Measurements from ENCODE around the gene MYH10.

Gene MYH10

DNA sequence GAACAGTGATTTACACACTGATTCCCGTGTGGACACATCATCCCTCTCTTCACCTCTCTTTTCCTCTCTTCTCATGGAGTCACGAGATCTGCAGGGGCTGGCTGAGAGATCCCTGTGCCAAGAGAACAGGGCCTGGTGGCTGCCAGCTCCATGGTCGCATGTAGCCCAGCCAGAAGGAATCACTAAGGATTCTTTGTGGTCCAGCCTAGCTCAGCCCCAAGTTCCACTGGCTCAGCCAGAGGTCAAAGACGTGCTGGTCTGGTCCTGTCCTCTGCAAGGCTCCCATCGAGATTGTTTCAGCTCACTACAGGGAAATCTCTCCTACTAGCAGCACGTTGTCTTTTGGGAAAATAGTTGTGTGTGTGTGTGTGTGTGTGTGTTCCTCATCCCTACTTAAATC is 128.4 kb downstream of the MYH10 start:
- Histone ChIP-seq H3K27me3 (ENCODE audit: control insufficient read depth, insufficient read depth, low read length) (no peaks in the 10 kb centered on the region), H3K27ac (no peak overlapping the region), H3K4me3 (ENCODE audit: low read depth, low read length) (no peak overlapping the region), H2AFZ (no peak overlapping the region), H3K9ac (no peak overlapping the region), H3K36me3 (ENCODE audit: control insufficient read depth, insufficient read depth, low read length) (no peaks in the 10 kb centered on the region), H3K79me2 (no peaks in the 10 kb centered on the region), H3K4me2 (ENCODE audit: low read length) (no peak overlapping the region), H3K4me1 (no peaks in the 10 kb centered on the region), H3K9me3 (ENCODE audit: control insufficient read depth, low read length) (no peaks in the 10 kb centered on the region)
- no peak for TF ChIP-seq CTCF (IDR thresholded peaks at IDR 0.05)

- Histone ChIP-seq H3K27me3 (ENCODE audit: control insufficient read depth, insufficient read depth, low read length) (no peaks in the 10 kb centered on the region), H3K4me2 (ENCODE audit: low read length) (no peak overlapping the region), H3K27ac (no peak overlapping the region), H3K9me3 (ENCODE audit: control insufficient read depth, low read length) (no peaks in the 10 kb centered on the region), H3K9ac (no peak overlapping the region), H3K36me3 (ENCODE audit: control insufficient read depth, insufficient read depth, low read length) (no peaks in the 10 kb centered on the region), H3K4me3 (ENCODE audit: low read depth, low read length) (no peak overlapping the region), H3K4me1 (no peaks in the 10 kb centered on the region), H3K79me2 (no peaks in the 10 kb centered on the region), H2AFZ (no peak overlapping the region)
- no peak for TF ChIP-seq CTCF (IDR thresholded peaks at IDR 0.05)
These were observed 129.9 kb downstream of the MYH10 start for GRCh38 chr17:8500609-8501008.

DNA sequence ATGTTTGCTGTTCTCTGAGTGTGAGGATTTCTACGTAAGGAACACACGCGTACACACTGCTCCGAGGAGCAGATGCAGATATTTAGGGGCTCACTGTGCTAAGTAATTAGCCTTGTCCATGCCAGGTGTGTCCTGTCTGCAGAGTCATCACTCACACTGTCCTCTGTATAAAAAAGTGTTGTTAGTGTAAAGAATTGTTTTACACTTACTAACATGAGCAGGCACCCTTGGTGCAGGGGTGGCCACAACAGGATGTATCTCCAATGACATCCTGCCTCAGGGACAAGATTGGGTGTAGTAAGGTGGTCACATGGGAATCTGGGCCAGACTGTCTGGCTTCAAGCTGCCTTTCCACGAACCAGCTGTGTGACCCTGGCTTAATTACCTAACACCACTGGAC is 130.9 kb downstream of the MYH10 start:
- TF ChIP-seq CTCF (IDR thresholded peaks at IDR 0.05): no peak
- Histone ChIP-seq H3K27me3 (ENCODE audit: control insufficient read depth, insufficient read depth, low read length) (no peaks in the 10 kb centered on the region), H3K27ac (no peak overlapping the region), H3K9ac (no peak overlapping the region), H3K4me3 (ENCODE audit: low read depth, low read length) (no peak overlapping the region), H3K4me1 (no peaks in the 10 kb centered on the region), H3K4me2 (ENCODE audit: low read length) (no peak overlapping the region), H2AFZ (no peak overlapping the region), H3K79me2 (no peaks in the 10 kb centered on the region), H3K9me3 (ENCODE audit: control insufficient read depth, low read length) (no peaks in the 10 kb centered on the region), H3K36me3 (ENCODE audit: control insufficient read depth, insufficient read depth, low read length) (no peaks in the 10 kb centered on the region)

GRCh38 chr17:8499171-8499570 is 131.4 kb downstream of the MYH10 start:
- Histone ChIP-seq H3K9me3 (ENCODE audit: control insufficient read depth, low read length) (no peaks in the 10 kb centered on the region), H3K4me2 (ENCODE audit: low read length) (no peak overlapping the region), H3K9ac (no peak overlapping the region), H3K27ac (no peak overlapping the region), H2AFZ (no peak overlapping the region), H3K79me2 (no peaks in the 10 kb centered on the region), H3K4me1 (no peaks in the 10 kb centered on the region), H3K4me3 (ENCODE audit: low read depth, low read length) (no peak overlapping the region), H3K36me3 (ENCODE audit: control insufficient read depth, insufficient read depth, low read length) (no peaks in the 10 kb centered on the region), H3K27me3 (ENCODE audit: control insufficient read depth, insufficient read depth, low read length) (no peaks in the 10 kb centered on the region)
- no peak for TF ChIP-seq CTCF (IDR thresholded peaks at IDR 0.05)

DNA sequence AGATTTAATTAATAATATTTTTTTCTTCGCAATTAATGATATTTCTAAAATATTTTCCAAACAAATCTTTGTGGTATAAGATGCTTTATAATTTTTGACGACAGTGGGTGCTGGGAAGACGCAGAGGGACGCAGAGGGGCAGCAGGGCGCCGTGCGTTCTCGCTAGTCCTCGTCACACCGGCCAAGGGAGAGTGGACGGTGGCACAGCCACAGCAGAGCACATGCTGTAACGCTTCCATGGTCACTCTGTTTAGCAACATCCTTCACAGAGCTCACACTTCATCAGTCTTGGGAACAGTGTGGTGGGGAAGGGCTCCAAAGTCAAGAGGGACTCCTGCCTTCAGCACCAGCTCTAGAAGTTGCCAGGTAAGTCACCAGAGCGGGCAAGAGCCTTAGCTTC is 134.4 kb downstream of the MYH10 start:
- Histone ChIP-seq H3K4me2 (ENCODE audit: low read length) (no peak overlapping the region), H3K9ac (no peak overlapping the region), H3K27me3 (ENCODE audit: control insufficient read depth, insufficient read depth, low read length) (no peaks in the 10 kb centered on the region), H3K9me3 (ENCODE audit: control insufficient read depth, low read length) (no peaks in the 10 kb centered on the region), H3K36me3 (ENCODE audit: control insufficient read depth, insufficient read depth, low read length) (no peaks in the 10 kb centered on the region), H2AFZ (no peak overlapping the region), H3K4me1 (no peaks in the 10 kb centered on the region), H3K27ac (no peak overlapping the region), H3K4me3 (ENCODE audit: low read depth, low read length) (no peak overlapping the region), H3K79me2 (no peaks in the 10 kb centered on the region)
- TF ChIP-seq CTCF (IDR thresholded peaks at IDR 0.05): no peak
